H54 (cell line): ENCODE results near the gene KIT.

ENCODE experiments used
- DNase-seq: peaks from one replicate; pipeline ENCODE4 v3.0.0; 2011; ENCODE audit warnings: low spot score, mixed read lengths; ENCODE audit not compliant: insufficient read length
- FAIRE-seq: peaks from 3 replicates; lab custom pipeline; 2011; peaks lifted over from hg19 to GRCh38; lab: Jason Lieb, UNC
- POLR2A ChIP-seq: IDR thresholded peaks from 2 replicates; pipeline ENCODE4 v1.6.1; 2011; ENCODE audit warnings: low read depth, mild to moderate bottlenecking, low read length

Gene KIT

GRCh38 chr4:54773022-54773421 lies 115.3 kb downstream of the KIT start:
- TF ChIP-seq POLR2A, result no peak
- no peak for DNase-seq
- FAIRE-seq, result no peak

- TF ChIP-seq POLR2A, result no peak
- DNase-seq (no peak), FAIRE-seq (no peak)
These were observed 121.3 kb downstream of the KIT start for GRCh38 chr4:54779036-54779435.

DNA sequence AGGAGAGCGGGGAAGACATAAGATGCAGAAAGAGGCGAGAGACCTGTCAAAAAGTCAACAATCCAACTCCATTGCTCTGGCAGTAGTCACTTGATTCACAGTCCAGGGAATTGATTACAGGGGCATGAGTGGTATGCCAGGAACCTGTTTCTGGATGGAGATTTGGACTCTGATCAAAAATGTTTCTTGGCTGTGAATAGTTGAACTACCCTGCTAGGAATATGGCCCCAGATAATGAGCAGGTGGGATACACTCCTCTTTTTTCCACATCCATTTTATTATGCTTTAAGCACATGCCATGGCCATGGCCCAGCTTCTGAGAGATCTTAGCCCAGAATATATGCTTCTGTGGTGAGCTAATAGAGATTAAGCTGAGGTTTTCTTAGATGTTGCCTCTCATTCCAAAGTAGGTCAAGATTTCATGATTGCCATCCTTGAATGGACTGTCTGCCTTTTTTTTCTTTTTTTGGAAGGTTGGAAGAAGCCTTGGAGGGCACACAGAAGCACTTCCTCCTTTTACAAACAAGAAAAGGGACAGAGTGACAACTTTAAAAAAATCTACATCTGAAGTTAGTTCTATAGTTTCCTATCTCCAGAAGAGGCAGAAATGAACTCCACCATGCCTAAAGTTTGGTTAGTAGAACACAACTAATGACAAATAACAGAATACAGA lies 121.9 kb downstream of the KIT start:
- FAIRE-seq (no peak), DNase-seq (no peak)
- TF ChIP-seq POLR2A, result no peak

DNA sequence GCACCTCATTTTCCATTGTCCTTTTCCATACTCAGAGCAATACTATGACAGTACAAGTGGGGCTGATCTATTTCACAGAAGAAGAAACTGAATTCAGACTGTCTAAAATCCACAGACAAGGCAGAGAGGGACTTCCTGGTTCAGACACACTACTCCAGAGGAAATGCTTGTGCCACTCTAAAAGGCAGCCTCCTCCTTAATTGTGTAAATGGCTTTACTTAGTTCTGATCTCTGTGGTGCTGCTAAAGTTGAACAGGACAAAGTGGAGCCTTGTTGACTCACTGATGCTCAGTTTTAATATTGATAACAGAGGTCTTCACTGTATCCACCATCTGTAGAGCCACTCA lies 122.4 kb downstream of the KIT start:
- TF ChIP-seq POLR2A, result no peak
- FAIRE-seq (no peak), DNase-seq (no peak)

GRCh38 chr4:54781756-54782155 lies 124.0 kb downstream of the KIT start:
- FAIRE-seq (no peak), DNase-seq (no peak)

DNA sequence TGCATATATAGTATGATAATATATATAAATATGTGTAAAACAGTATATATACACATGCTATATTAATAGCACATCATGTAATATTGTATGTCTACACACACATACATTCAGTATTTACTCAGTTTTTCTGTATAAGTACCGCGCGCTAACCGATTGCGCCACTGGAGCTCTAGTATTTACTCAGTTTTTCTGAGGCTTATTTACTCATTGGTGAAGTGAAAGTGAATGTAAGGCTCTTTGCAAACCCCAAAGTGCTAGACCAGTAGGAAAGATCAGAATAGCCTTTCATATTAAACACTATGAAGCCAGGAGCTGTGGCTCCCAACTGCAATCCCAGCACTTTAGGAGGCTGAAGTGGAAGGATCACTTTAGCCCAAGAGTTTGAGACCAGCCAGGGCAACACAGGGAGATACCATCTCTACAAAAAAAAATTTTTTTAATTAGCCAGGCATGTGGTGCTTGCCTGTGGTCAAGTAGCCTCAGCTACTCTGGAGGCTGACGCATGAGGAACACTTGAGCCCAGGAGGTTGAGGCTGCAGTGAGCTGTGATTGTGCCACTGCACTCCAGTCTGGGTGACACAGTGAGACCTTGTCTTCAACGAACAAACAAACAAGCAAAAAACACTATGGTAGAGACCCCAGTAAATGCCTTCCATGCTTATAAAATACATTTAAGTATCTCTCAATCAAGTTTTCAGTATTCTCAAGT lies 125.8 kb downstream of the KIT start:
- FAIRE-seq, result no peak
- no peak for DNase-seq
- no peak for TF ChIP-seq POLR2A

More at GRCh38 chr4:54781756-54782155, 124.0 kb downstream of the KIT start:
- no peak for TF ChIP-seq POLR2A

DNA sequence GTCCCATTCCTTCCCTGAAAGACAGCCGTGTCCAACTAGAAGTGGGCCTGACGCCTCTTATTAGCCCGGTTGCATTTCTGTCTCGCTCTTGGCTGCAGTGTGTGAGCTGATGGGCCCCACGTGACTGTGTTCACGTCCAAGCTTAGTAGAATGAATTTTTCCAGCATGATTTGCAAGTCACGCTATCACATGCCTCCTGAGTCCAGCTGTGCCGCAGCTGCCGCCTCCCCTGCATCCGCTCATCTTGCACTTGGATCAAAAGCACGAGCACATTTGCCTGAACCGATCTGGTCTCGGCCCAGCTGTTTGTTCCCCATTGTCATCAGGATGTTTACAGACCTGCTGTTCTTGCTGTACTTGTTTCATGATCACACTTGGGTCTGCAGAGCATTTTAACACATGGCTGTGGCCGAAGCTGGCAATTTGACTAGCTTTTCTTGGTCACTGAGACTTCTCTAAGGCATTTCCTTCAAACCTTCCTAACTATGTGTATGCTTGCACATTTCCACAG lies 126.5 kb downstream of the KIT start:
- FAIRE-seq, result no peak
- no peak for TF ChIP-seq POLR2A
- DNase-seq, result no peak
